Activated T-helper 2 cell treated with anti-CD3 and anti-CD28 coated beads, Interferon-gamma antibody, Interleukin-2, Interleukin-4, amounts not matched to agents 10 μg/mL and 5 μg/mL and 100 μg/mL, durations not matched to agents 14 hours and 24 hours and 36 hours (primary cell): Measurements from ENCODE around the gene TMEM135. TPM values are rescaled to one million over a fixed set of nuclear protein-coding genes. Genes with fewer than 3 reads are reported as not detected.

Experiments used
- total RNA-seq: library from RNA; stranded (reverse); gene quantifications from 2 replicates; pipeline ENCODE4 v1.2.3, GENCODE V29; 2022

Gene TMEM135
- total RNA-seq, 1 donor from 2014 or later, result 40.2 TPM

Other genes with a start within 250 kb of the TMEM135 start
- 4.5 and 5.4 TPM in 2 replicates for gene PRSS23, start 237.4 kb upstream of the TMEM135 start, total RNA-seq
- 0.11 and 0.16 TPM in 2 replicates for gene FZD4, start 82.5 kb upstream of the TMEM135 start, total RNA-seq